Activated B cell treated with CpG ODN at 0.5 μM for 24 hours (primary cell): ENCODE data around the gene CCNQ. TPM values are rescaled to one million over a fixed set of nuclear protein-coding genes. Genes with fewer than 3 reads are reported as not detected.
"Not testable (repeated sequence)": the region's sequence is repeated elsewhere in the genome, so short reads cannot be mapped to it uniquely, and the experiment has no call there.

Source experiments
- ATAC-seq: fragments of 200-7000 bp; cut with Tn5 transposase; one replicate; pipeline ENCODE4 v1.10.0; 2021; ENCODE audit warnings: low read depth, mild to moderate bottlenecking, moderate library complexity
- CTCF ChIA-PET: fragments of 350-600 bp; sonication (Branson Sonifier 250); formaldehyde crosslinking; loops from one replicate; lab custom pipeline; 2021; ENCODE audit warnings: antibody characterized with exemption; lab: Charles Lee
- POLR2A ChIA-PET: fragments of 350-600 bp; sonication (Branson Sonifier 250); formaldehyde crosslinking; loops from one replicate; lab custom pipeline; 2021; ENCODE audit warnings: antibody characterized with exemption; lab: Charles Lee
- DNase-seq: peaks from one replicate; pipeline ENCODE4 v3.0.0; 2022
- H3K27ac Mint-ChIP-seq: one replicate; pipeline ENCODE4 v1.8.0; 2020; ENCODE audit warnings: mixed read lengths
- H3K27me3 Mint-ChIP-seq: one replicate; pipeline ENCODE4 v1.8.0; 2021; ENCODE audit warnings: mixed read lengths
- H3K36me3 Mint-ChIP-seq: one replicate; pipeline ENCODE4 v1.8.0; 2021; ENCODE audit warnings: low read depth, mixed read lengths
- H3K4me1 Mint-ChIP-seq: one replicate; pipeline ENCODE4 v1.8.0; 2021; ENCODE audit warnings: mixed read lengths
- H3K4me3 Mint-ChIP-seq: one replicate; pipeline ENCODE4 v1.8.0; 2020; ENCODE audit warnings: mild to moderate bottlenecking, mixed read lengths
- H3K9me3 Mint-ChIP-seq: one replicate; pipeline ENCODE4 v1.8.0; 2020; ENCODE audit warnings: mixed read lengths
- intact Hi-C: fragments of 100-400 bp; cut with micrococcal nuclease; formaldehyde crosslinking; loops from one replicate; pipeline ENCODE4 v1.15.1; 2024
- total RNA-seq: library from RNA; stranded (reverse); gene quantifications from 2 replicates; pipeline ENCODE4 v1.2.3, GENCODE V29; 2022
- TF ChIP-seq, protein P1 (sequence below): fragments of 200-600 bp; IDR thresholded peaks from one replicate; pipeline ENCODE4 v1.8.0; 2022; ENCODE audit warnings: antibody characterized with exemption, mild to moderate bottlenecking

CCNQ gene
- total RNA-seq, 1 donor from 2014 or later: 25.8 TPM

DNA sequence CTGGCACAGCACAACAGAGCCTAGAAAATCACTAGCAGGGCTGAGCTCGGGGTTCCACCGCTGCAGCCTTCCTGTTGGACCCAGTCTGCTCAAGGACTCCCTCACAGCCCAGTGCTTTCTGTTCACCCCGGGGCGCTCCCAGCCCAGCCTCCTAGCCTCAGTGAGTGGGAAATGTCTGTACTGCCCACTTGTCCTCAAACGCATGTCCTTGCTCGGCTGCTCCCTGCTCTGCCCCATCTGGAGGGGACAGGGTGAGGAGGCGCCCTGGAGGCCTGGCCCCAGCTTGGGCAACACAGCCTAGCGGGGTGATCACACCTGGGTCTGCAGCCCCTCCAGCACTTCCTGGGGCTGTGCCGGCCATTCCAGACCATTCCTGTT lies 11.9 kb upstream of the CCNQ start:
- peak overlapping the region; percentile 82 for H3K4me3 Mint-ChIP-seq
- ChIA-PET CTCF (interaction anchor here (1.0 kb wide), 1 partner anchor 36 kb away, joined by 3 read pairs; the partner anchor contains the start of gene DUSP9), POLR2A (no interaction called here)
- H3K4me1 Mint-ChIP-seq: peaks cover 9% of the 10 kb centered on the region
- intact Hi-C loops: loop anchor here (1.0 to 5.0 kb wide), 5 partner anchors 12 to 56 kb away; partner anchors contain the start of gene CCNQ
- ATAC-seq (no peak), DNase-seq (no peak)
- H3K27ac Mint-ChIP-seq: no peak overlapping the region
- H3K27me3 Mint-ChIP-seq: peaks cover 3% of the 10 kb centered on the region
- no peaks in the 10 kb centered on the region for H3K9me3 Mint-ChIP-seq
- H3K36me3 Mint-ChIP-seq: no peaks in the 10 kb centered on the region
- TF ChIP-seq, protein P1, sequence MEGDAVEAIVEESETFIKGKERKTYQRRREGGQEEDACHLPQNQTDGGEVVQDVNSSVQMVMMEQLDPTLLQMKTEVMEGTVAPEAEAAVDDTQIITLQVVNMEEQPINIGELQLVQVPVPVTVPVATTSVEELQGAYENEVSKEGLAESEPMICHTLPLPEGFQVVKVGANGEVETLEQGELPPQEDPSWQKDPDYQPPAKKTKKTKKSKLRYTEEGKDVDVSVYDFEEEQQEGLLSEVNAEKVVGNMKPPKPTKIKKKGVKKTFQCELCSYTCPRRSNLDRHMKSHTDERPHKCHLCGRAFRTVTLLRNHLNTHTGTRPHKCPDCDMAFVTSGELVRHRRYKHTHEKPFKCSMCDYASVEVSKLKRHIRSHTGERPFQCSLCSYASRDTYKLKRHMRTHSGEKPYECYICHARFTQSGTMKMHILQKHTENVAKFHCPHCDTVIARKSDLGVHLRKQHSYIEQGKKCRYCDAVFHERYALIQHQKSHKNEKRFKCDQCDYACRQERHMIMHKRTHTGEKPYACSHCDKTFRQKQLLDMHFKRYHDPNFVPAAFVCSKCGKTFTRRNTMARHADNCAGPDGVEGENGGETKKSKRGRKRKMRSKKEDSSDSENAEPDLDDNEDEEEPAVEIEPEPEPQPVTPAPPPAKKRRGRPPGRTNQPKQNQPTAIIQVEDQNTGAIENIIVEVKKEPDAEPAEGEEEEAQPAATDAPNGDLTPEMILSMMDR: no peak

DNA sequence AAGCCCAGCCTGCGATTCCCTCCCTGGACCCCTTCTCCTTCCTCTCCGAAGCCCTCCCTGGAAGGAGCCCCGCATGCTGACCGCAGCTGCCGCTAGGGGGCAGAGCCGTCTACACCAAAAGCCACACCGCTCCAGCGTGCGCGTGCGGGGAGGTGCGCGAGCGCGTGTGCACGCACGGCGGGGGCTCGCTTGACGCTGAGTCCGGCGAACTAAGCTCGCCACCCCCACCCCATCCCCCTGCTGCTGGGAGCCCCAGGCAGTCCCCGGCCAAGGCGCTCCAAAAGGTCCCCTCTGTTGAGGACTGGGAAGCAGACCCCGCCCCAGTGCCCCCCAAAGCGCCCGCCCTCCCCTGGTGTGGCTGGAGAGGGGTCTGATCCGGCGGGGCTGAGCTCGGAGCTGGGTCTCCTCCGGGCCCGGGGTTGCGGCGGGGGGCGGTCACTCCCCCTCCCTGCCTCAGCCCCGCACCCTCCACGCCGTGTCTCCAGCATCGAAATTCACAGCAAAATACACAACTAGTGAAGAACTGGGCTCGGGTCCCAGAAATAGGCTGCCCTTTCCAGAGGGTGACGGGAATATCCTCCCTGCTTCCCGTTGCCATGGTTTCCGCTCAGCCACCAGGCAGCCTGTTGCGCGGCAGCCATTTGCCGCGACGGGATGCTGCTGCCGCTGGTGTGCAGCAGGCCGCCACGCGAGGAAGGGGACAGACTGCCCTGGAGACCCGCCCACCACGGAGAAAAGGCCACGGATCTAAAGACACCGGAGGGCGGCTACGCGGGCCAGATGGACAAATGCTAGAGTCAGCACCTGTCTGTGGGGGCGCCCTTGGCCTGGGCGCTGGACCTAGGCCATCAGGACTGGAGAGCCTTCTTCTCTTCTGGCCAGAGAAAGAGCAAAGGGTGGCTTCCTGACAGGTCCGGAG lies 11.2 kb upstream of the CCNQ start:
- Mint-ChIP-seq H3K4me1 (peaks cover 9% of the 10 kb centered on the region), H3K9me3 (no peaks in the 10 kb centered on the region), H3K36me3 (no peaks in the 10 kb centered on the region), H3K27ac (no peak overlapping the region), H3K27me3 (peaks cover 3% of the 10 kb centered on the region), H3K4me3 (peak overlapping the region; percentile 82)
- intact Hi-C loops: loop anchor here (1.0 to 5.0 kb wide), 5 partner anchors 11 to 55 kb away; partner anchors contain the start of gene CCNQ
- peak; percentile 63 for DNase-seq
- TF ChIP-seq, protein P1: no peak
- ATAC-seq: peak; percentile 92
- CTCF ChIA-PET: interaction anchor here (1.0 to 1.9 kb wide), 7 partner anchors 9 to 58 kb away, joined by 3 to 12 read pairs (median 4); partner anchors contain the start of gene DUSP9
- POLR2A ChIA-PET: interaction anchor here (0.9 to 2.0 kb wide), 2 partner anchors 10 to 37 kb away, joined by 3 to 12 read pairs; partner anchors contain the start of genes CCNQ and DUSP9

DNA sequence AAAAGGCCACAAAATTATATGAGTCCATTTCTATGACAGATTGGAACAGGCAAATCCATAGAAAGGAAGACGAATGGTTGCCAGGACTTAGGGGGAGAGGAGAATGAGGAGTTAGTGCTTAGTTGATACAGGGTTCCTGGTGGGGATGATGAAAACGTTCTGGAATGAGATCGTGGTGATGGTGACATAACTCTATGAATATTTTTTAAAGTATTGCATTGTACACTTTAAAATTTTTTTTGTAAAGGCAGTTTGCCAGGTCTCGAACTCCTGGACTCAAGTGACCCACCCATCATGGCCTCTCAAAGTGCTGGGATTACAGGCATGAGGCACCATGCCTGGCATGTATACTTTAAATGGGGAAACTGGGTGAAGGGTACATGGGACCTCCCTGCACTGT lies 9.9 kb upstream of the CCNQ start:
- intact Hi-C loops: no loop called here
- DNase-seq: no peak
- H3K9me3 Mint-ChIP-seq: no peaks in the 10 kb centered on the region

DNA sequence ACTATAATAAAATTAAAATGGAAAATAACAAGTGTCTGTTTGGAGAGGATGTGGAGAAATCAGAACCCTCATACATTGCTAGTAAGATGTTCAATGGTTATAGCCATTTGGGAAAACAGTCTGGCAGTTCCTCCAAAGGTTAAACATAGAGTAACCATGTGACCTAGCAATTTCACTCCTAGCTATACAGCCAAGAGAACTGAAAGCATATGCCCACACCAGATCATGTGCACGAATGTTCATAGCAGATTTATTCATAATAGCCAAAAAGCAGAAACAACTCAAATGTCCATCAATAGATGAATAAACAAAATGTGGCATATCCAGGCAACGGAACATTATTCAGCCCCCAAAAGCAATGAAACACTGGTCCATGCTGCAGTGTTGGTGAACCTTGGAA lies 9.4 kb upstream of the CCNQ start:
- POLR2A ChIA-PET: interaction anchor here (0.5 kb wide), 1 partner anchor 55 kb away, joined by 3 read pairs; no protein-coding TSS in a partner anchor
- ATAC-seq (no peak), DNase-seq (no peak)
- H3K27me3 Mint-ChIP-seq: peaks cover 1% of the 10 kb centered on the region
- H3K4me1 Mint-ChIP-seq: peaks cover 9% of the 10 kb centered on the region
- H3K9me3 Mint-ChIP-seq: no peaks in the 10 kb centered on the region
- H3K27ac Mint-ChIP-seq: no peak overlapping the region
- no peaks in the 10 kb centered on the region for H3K36me3 Mint-ChIP-seq
- CTCF ChIA-PET: no interaction called here
- TF ChIP-seq, protein P1: no peak
- H3K4me3 Mint-ChIP-seq: no peak overlapping the region
- intact Hi-C loops: no loop called here

More for the DNA sequence above, 9.9 kb upstream of the CCNQ start:
- Mint-ChIP-seq H3K4me1 (peaks cover 9% of the 10 kb centered on the region), H3K27ac (no peak overlapping the region), H3K36me3 (no peaks in the 10 kb centered on the region), H3K4me3 (no peak overlapping the region), H3K27me3 (peaks cover 3% of the 10 kb centered on the region)
- CTCF ChIA-PET: interaction anchor here (1.2 to 1.9 kb wide), 5 partner anchors 9 to 60 kb away, joined by 3 to 12 read pairs (median 7); no protein-coding TSS in a partner anchor
- ATAC-seq: no peak
- POLR2A ChIA-PET: interaction anchor here (0.5 to 2.0 kb wide), 2 partner anchors 9 to 55 kb away, joined by 3 to 12 read pairs; partner anchors contain the start of gene CCNQ
- TF ChIP-seq, protein P1: no peak

DNA sequence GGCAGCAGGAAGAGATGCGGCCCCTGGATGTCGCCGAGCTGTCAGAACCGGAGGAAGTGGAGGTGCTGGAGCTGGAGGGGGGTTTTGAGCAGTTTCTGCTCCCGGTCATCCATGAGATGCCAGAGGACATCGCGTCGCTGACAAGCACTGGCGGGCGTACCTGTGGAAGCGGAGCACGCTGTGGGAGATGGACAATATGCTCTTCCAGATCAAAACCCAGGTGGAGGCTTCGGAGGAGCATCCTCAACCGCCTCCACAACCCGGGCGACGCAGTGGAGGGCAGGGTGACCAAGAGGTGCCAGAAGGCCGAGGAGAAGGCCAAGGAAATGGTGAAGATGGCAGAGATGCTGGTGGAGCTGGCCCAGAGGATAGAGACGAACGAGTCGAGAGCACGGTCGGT lies 7.6 kb upstream of the CCNQ start:
- Mint-ChIP-seq H3K4me3 (no peak overlapping the region), H3K4me1 (peaks cover 3% of the 10 kb centered on the region), H3K9me3 (no peaks in the 10 kb centered on the region), H3K27ac (no peak overlapping the region), H3K27me3 (no peaks in the 10 kb centered on the region), H3K36me3 (no peaks in the 10 kb centered on the region)
- DNase-seq (no peak), ATAC-seq (no peak)
- CTCF ChIA-PET: interaction anchor here (1.0 kb wide), 1 partner anchor 33 kb away, joined by 3 read pairs; no protein-coding TSS in a partner anchor
- TF ChIP-seq, protein P1: no peak
- intact Hi-C loops: no loop called here
- POLR2A ChIA-PET: interaction anchor here (0.8 kb wide), 1 partner anchor 11 kb away, joined by 3 read pairs; no protein-coding TSS in a partner anchor

DNA sequence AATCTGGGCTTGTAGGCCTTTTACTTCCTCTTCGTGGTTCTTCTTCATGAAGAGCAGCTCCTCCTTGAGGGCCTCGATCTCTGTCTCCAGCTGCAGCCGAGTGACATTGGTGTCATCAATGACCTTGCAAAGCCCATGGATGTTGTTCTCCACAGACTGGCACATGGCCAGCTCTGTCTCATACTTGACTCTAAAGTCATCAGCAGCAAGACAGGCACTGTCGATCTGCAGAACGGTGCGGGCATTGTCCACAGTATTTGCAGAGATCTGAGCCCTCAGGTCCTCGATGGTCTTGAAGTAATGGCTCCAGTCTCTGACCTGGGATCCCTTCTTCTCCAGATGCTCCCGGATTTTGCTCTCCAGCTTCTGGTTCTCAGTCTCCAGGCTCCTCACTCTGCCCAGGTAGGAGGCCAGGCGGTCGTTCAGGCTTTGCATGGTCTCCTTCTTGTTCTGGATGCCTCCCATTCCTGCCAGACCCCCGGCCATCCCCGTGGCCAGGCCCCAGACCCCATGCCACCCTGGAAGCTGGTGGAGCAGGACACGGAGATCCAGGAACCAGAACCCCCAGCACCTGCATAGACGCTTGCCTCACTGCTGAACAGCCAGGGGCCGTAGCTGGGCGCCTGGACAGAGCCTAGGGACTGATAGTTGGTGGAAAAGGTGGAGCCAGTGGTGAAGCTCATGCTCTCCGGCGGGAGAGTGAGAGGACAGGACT lies 5.9 kb upstream of the CCNQ start:
- not testable (repeated sequence) for H3K27ac Mint-ChIP-seq

More for the DNA sequence above, 5.9 kb upstream of the CCNQ start:
- H3K9me3 Mint-ChIP-seq, H3K36me3 Mint-ChIP-seq, CTCF ChIA-PET, DNase-seq, H3K27me3 Mint-ChIP-seq, H3K4me3 Mint-ChIP-seq, intact Hi-C loops, H3K4me1 Mint-ChIP-seq, POLR2A ChIA-PET, ATAC-seq: not testable (repeated sequence)
